Measurements from ENCODE around the gene DIS3L2.

DNA sequence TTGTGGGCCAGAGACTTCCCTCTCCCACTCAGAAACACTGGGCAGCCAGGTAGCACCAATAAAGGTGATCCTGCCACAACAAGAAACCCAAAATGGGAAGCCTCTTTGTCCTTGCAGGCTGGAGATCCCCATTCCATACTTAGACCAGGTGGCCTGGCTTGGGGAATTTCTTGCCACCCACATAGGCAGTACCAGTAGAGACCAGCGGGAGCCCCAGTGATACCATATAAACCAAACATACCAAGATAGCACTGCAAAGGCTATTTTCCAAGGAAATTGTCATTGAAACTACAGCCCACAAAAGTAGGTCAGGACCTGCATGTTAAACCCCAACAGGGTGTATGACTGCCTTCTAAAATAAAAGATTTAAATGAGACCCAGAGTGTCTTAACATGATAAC, 171.6 kb downstream of the DIS3L2 start:
- TF ChIP-seq, protein P1, sequence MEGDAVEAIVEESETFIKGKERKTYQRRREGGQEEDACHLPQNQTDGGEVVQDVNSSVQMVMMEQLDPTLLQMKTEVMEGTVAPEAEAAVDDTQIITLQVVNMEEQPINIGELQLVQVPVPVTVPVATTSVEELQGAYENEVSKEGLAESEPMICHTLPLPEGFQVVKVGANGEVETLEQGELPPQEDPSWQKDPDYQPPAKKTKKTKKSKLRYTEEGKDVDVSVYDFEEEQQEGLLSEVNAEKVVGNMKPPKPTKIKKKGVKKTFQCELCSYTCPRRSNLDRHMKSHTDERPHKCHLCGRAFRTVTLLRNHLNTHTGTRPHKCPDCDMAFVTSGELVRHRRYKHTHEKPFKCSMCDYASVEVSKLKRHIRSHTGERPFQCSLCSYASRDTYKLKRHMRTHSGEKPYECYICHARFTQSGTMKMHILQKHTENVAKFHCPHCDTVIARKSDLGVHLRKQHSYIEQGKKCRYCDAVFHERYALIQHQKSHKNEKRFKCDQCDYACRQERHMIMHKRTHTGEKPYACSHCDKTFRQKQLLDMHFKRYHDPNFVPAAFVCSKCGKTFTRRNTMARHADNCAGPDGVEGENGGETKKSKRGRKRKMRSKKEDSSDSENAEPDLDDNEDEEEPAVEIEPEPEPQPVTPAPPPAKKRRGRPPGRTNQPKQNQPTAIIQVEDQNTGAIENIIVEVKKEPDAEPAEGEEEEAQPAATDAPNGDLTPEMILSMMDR (IDR thresholded peaks at IDR 0.05 in 4 of 5, conservative IDR thresholded peaks at IDR 0.05 in 1 of 5) = no peak
- TF ChIP-seq POLR2A (IDR thresholded peaks at IDR 0.05) = no peak

Data from gastrocnemius medialis (tissue), 4 donors.